Lung (tissue), 12 donors: ENCODE data around the gene ITGB3BP. TPM values are rescaled to one million over a fixed set of nuclear protein-coding genes. Genes with fewer than 3 reads are reported as not detected.

ENCODE experiments used
- ATAC-seq: fragments of 200-7000 bp; cut with Tn5 transposase; one replicate; pipeline ENCODE4 v1.9.1; 2020; ENCODE audit warnings: moderate number of reproducible peaks; ENCODE audit not compliant: insufficient read depth, low FRiP score
- DNase-seq, 3 donors: peaks; one replicate each; pipeline ENCODE4 v3.0.0-alpha.2; 2013 to 2017
- H3K27ac ChIP-seq, 2 donors: one replicate each; pipeline ENCODE4 v1.5.1; 2013; ENCODE audit warnings: mild to moderate bottlenecking in 2 of 2, moderate library complexity in 2 of 2, control low read depth in 1 of 2, inconsistent platforms in 1 of 2, low read depth in 1 of 2, low read length in 1 of 2
- H3K27me3 ChIP-seq, 3 donors: one replicate each; pipeline ENCODE4 v1.5.1; 2013; ENCODE audit warnings: low read length in 2 of 3; ENCODE audit not compliant: control insufficient read depth in 3 of 3, insufficient read depth in 3 of 3
- H3K36me3 ChIP-seq, 4 donors: one replicate each; pipeline ENCODE4 v1.5.1; 2013; ENCODE audit warnings: low read length in 4 of 4, mild to moderate bottlenecking in 1 of 4, moderate library complexity in 1 of 4; ENCODE audit not compliant: control insufficient read depth in 4 of 4, insufficient read depth in 4 of 4
- H3K4me1 ChIP-seq, 5 donors: one replicate each; pipeline ENCODE4 v1.5.1; 2013; ENCODE audit warnings: low read length in 5 of 5, mild to moderate bottlenecking in 2 of 5, moderate library complexity in 1 of 5; ENCODE audit not compliant: control insufficient read depth in 5 of 5, insufficient read depth in 5 of 5
- H3K4me3 ChIP-seq: one replicate; pipeline ENCODE4 v1.5.1; 2013; ENCODE audit warnings: mild to moderate bottlenecking, control low read depth, moderate library complexity
- H3K9ac ChIP-seq, 2 donors: one replicate each; pipeline ENCODE4 v1.5.1; 2013; ENCODE audit warnings: low read length in 2 of 2, control low read depth in 1 of 2; ENCODE audit not compliant: insufficient read depth in 1 of 2
- H3K9me3 ChIP-seq, 4 donors: one replicate each; pipeline ENCODE4 v1.5.1; 2013; ENCODE audit warnings: low read length in 3 of 4, mild to moderate bottlenecking in 1 of 4, moderate library complexity in 1 of 4; ENCODE audit not compliant: control insufficient read depth in 4 of 4, insufficient read depth in 3 of 4
- WGBS, 2 donors: extraction: QIAGEN DNeasy Blood & Tissue Kit; methylation state at CpG; one replicate each; pipeline ENCODE4 v1.1.7; 2013; 5-methylcytosine and 5-hydroxymethylcytosine counted together
- polyA plus RNA-seq, 2 donors: library from polyadenylated mRNA; stranded (reverse); fragments of 200-250 nt; gene quantifications; one replicate each; pipeline ENCODE4 v1.2.1, GENCODE V29; 2013
- total RNA-seq, 2 donors: library from RNA; depleted of rRNA in 1 of 2; stranded (reverse); fragments of >200 nt in 1 of 2; gene quantifications; one replicate each; pipeline ENCODE4 v1.2.1, GENCODE V29; 2014 to 2021
- TF ChIP-seq, protein P1 (sequence below): IDR thresholded peaks from 2 replicates; pipeline ENCODE4 v1.5.1; 2012; ENCODE audit warnings: mild to moderate bottlenecking; ENCODE audit errors: control extremely low read depth, extremely low read depth
- donor health status: control.
- donor health status: control.
- donor health status: Bipolar disorder and iron deficiency.
- donor health status: healthy.
- donor health status: DM: yes; HTN: yes; CAD: no.

The ITGB3BP gene
- total and polyA plus RNA-seq, 4 donors = 7.0 to 36.5 (median 24.2) TPM

DNA sequence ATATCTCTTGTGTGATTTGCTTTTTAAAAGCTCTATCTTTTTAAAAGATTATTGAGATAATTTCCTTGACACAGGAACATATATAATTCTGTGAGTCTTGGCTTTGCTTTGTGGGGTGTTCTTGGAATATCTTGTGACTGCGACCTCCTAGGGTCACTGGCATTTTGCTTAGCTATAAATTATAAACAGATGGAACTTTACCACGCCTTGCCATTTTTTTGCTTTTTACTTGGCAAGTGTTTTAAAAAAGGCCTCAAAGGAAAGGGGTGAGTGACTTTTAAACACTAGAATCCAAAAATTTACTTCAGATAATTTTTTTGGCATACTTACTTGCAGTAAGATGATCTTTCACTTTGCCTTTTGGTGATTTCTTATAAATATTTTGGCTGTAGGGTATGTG, 112.0 kb downstream of the ITGB3BP start:
- ATAC-seq (no peak), DNase-seq (peak; percentile 39 to 83 (median 82))
- Histone ChIP-seq H3K27me3 (no peaks in the 10 kb centered on the region), H3K9ac (no peak overlapping the region), H3K27ac (no peak overlapping the region), H3K4me3 (no peak overlapping the region), H3K9me3 (no peaks in the 10 kb centered on the region), H3K36me3 (peaks cover 0 to 2% (median under 1%) of the 10 kb centered on the region in 4 donors), H3K4me1 (peaks cover 0 to 39% (median 12%) of the 10 kb centered on the region in 5 donors)
- WGBS, 2 donors = 77 to 85% methylated on average over 2 of the region's 2 CpGs
- TF ChIP-seq, protein P1, sequence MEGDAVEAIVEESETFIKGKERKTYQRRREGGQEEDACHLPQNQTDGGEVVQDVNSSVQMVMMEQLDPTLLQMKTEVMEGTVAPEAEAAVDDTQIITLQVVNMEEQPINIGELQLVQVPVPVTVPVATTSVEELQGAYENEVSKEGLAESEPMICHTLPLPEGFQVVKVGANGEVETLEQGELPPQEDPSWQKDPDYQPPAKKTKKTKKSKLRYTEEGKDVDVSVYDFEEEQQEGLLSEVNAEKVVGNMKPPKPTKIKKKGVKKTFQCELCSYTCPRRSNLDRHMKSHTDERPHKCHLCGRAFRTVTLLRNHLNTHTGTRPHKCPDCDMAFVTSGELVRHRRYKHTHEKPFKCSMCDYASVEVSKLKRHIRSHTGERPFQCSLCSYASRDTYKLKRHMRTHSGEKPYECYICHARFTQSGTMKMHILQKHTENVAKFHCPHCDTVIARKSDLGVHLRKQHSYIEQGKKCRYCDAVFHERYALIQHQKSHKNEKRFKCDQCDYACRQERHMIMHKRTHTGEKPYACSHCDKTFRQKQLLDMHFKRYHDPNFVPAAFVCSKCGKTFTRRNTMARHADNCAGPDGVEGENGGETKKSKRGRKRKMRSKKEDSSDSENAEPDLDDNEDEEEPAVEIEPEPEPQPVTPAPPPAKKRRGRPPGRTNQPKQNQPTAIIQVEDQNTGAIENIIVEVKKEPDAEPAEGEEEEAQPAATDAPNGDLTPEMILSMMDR = no peak

GRCh38 chr1:63408331-63408730, 114.7 kb downstream of the ITGB3BP start:
- no peak overlapping the region for H3K27ac ChIP-seq
- DNase-seq (peak in 2 of 3 donors; percentile 56 to 65), ATAC-seq (no peak)
- H3K9ac ChIP-seq = no peak overlapping the region
- H3K27me3 ChIP-seq = no peaks in the 10 kb centered on the region
- WGBS, 2 donors = 76 to 86% methylated on average over 4 of the region's 4 CpGs
- TF ChIP-seq, protein P1 = no peak
- H3K4me3 ChIP-seq = no peak overlapping the region
- peaks cover 0 to 44% (median 9%) of the 10 kb centered on the region in 5 donors for H3K4me1 ChIP-seq
- peaks cover 0 to 4% (median under 1%) of the 10 kb centered on the region in 4 donors for H3K36me3 ChIP-seq
- H3K9me3 ChIP-seq = no peaks in the 10 kb centered on the region

DNA sequence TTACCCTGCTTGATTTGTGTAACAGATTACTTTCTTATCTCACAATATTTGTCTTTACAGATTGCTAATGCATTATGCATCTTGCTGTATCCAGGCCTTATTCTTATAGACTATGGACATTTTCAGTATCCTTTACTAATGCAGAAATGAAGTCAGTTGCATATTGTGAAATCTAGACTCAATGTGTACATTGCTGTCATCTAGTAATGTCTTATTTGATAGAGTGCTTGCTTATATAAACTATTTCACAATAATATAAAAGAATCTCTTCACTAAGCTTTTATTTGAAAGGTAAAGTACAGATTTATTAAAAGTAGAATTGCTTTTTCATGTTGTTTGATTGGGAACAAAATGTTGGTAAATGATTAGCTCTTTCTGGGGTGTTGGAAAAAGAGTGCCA, 116.0 kb downstream of the ITGB3BP start:
- H3K9me3 ChIP-seq = no peaks in the 10 kb centered on the region
- peaks cover 0 to 2% (median under 1%) of the 10 kb centered on the region in 4 donors for H3K36me3 ChIP-seq
- DNase-seq (peak in 2 of 3 donors; percentile 52 to 65), ATAC-seq (no peak)
- no peak overlapping the region for H3K4me3 ChIP-seq
- no peak overlapping the region for H3K27ac ChIP-seq
- peaks cover 0 to 42% (median 7%) of the 10 kb centered on the region in 5 donors for H3K4me1 ChIP-seq
- H3K27me3 ChIP-seq = no peaks in the 10 kb centered on the region
- TF ChIP-seq, protein P1 = no peak
- H3K9ac ChIP-seq = no peak overlapping the region

DNA sequence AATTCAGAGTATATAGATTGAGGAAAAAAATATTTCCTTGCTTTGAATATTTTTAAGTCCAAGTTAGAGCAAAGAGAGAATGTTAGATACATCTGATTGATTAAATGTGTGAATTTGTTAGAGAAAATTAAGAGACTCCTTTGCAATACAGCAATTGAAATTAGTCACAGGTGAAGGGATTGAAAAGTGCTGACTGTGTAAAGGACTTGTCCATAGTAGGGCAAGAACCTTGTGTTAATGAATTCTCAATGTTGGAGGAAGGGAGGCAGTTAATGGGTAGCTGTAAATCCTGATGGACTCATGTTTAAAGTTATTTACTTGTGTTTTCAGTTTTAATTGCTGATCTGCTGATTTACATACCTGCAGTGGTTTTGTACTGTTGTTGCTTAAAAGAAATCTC, 117.0 kb downstream of the ITGB3BP start:
- TF ChIP-seq, protein P1 = no peak
- Histone ChIP-seq H3K4me3 (no peak overlapping the region), H3K36me3 (peaks cover 0 to 2% (median 0%) of the 10 kb centered on the region in 4 donors), H3K27ac (no peak overlapping the region), H3K9me3 (no peaks in the 10 kb centered on the region), H3K9ac (no peak overlapping the region), H3K4me1 (peaks cover 0 to 32% (median 2%) of the 10 kb centered on the region in 5 donors), H3K27me3 (no peaks in the 10 kb centered on the region)
- ATAC-seq (no peak), DNase-seq (no peak)
